ENCODE data around the gene GPLD1. TPM values are rescaled to one million over a fixed set of nuclear protein-coding genes. Genes with fewer than 3 reads are reported as not detected.
"Not testable (repeated sequence)": the region's sequence is repeated elsewhere in the genome, so short reads cannot be mapped to it uniquely, and the experiment has no call there.

GPLD1 gene
- total RNA-seq, 1 experiment from 2014 or later: 1.3 TPM

DNA sequence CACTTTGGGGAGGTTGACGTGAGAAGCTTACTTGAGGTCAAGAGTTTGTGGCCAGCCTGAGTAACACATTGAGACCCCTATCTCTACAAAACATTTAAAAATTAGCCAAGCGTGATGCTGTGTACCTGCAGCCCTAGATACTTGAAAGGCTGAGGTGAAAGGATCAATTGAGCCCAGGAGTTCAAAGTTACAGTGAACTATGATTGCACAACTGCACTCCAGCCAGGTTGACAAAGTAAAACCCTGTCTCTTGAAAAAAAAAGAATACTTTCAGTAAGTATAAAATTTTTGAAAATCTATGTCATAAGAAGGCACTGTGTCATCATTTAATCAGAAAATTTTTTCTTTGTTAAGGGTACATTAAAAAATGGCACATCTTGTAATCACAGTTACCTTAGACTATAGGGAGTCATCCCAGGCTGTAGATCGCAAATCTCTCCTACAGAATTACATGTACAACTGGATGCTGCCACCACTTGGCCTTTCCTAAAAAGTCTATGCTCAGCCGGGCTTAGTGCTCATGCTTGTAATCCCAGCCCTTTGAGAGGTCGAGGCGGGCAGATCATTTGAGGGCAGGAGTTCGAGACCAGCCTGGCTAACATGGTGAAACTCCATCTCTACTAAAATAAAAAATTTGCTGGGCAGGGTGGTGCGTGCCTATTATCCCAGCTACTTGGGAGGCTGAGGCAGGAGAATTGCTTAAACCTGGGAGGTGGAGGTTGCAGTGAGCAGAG is 103.7 kb downstream of the GPLD1 start:
- no peaks in the 10 kb centered on the region for H3K27me3 ChIP-seq (ENCODE audit: low read length)
- ChIA-PET POLR2A (ENCODE audit: unreplicated experiment) (no interaction called here), CTCF (interaction anchor here (0.7 to 1.9 kb wide), 2 partner anchors 49 to 102 kb away, joined by 3 to 6 read pairs; no protein-coding TSS in a partner anchor)
- ATAC-seq (no peak), DNase-seq (no peak)
- no peaks in the 10 kb centered on the region for H4K20me1 ChIP-seq (ENCODE audit: low read length)
- no peak overlapping the region for H3K9ac ChIP-seq (ENCODE audit: low read length)
- H3K9me2 ChIP-seq (replicated peaks; ENCODE audit: low read length): no peaks in the 10 kb centered on the region
- H3K4me1 ChIP-seq (ENCODE audit: insufficient read depth, low read length): peaks cover 18% of the 10 kb centered on the region
- H2AFZ ChIP-seq (ENCODE audit: low read length): no peak overlapping the region
- intact Hi-C loops (cut with micrococcal nuclease): loop anchor here (10.0 kb wide), 1 partner anchor 321 kb away; no protein-coding TSS in a partner anchor
- H3F3A ChIP-seq (ENCODE audit: low read length, unreplicated experiment): no peaks in the 10 kb centered on the region
- BruUV-seq (replicated peaks): no TSS peak
- H3K36me3 ChIP-seq (ENCODE audit: low read depth, low read length): no peaks in the 10 kb centered on the region
- no peak overlapping the region for H3K4me3 ChIP-seq (ENCODE audit: low read length)
- no peak overlapping the region for H3K4me2 ChIP-seq (ENCODE audit: low read length)
- no peaks in the 10 kb centered on the region for H3K79me2 ChIP-seq (ENCODE audit: low read length)
- no peaks in the 10 kb centered on the region for H3K9me3 ChIP-seq (ENCODE audit: low read length)
- TF ChIP-seq, protein P1, sequence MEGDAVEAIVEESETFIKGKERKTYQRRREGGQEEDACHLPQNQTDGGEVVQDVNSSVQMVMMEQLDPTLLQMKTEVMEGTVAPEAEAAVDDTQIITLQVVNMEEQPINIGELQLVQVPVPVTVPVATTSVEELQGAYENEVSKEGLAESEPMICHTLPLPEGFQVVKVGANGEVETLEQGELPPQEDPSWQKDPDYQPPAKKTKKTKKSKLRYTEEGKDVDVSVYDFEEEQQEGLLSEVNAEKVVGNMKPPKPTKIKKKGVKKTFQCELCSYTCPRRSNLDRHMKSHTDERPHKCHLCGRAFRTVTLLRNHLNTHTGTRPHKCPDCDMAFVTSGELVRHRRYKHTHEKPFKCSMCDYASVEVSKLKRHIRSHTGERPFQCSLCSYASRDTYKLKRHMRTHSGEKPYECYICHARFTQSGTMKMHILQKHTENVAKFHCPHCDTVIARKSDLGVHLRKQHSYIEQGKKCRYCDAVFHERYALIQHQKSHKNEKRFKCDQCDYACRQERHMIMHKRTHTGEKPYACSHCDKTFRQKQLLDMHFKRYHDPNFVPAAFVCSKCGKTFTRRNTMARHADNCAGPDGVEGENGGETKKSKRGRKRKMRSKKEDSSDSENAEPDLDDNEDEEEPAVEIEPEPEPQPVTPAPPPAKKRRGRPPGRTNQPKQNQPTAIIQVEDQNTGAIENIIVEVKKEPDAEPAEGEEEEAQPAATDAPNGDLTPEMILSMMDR (conservative IDR thresholded peaks at IDR 0.05; ENCODE audit: low read depth, low read length): no peak
- no peak for TF ChIP-seq EZH2 (IDR thresholded peaks at IDR 0.05; ENCODE audit: low read length, unreplicated experiment)
- TF ChIP-seq EZH2phosphoT487 (IDR thresholded peaks at IDR 0.05; ENCODE audit: borderline replicate concordance, low read length): no peak
- H3K27ac ChIP-seq (ENCODE audit: low read length): no peak overlapping the region

DNA sequence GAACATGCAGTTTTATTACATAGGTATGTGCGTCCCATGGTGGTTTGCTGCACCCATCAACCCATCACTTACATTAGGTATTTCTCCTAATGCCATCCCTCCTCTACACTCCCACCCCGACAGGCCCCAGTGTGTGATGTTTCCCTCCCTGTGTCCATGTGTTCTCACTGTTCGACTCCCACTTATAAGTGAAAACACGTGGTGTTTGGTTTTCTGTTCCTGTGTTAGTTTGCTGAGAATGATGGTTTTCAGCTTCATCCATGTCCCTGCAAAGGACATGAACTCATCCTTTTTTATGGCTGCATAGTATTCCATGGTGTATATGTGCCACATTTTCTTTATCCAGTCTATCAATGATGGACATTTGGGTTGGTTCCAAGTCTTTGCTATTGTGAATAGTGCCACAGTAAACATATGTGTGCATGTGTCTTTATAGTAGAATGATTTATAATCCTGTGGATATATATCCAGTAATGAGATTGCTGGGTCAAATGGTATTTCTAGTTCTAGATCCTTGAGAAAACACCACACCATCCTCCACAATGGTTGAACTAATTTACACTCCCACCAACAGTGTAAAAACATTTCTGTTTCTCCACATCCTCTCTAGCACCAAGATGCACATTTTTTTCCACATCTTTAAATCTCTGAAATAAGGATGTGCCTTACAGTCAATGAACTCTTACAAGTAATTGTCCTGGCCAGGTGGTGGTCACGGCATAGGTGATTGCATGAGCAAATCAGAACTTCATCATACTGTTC is 104.8 kb downstream of the GPLD1 start:
- intact Hi-C loops (cut with micrococcal nuclease): loop anchor here (10.0 kb wide), 1 partner anchor 320 kb away; no protein-coding TSS in a partner anchor

DNA sequence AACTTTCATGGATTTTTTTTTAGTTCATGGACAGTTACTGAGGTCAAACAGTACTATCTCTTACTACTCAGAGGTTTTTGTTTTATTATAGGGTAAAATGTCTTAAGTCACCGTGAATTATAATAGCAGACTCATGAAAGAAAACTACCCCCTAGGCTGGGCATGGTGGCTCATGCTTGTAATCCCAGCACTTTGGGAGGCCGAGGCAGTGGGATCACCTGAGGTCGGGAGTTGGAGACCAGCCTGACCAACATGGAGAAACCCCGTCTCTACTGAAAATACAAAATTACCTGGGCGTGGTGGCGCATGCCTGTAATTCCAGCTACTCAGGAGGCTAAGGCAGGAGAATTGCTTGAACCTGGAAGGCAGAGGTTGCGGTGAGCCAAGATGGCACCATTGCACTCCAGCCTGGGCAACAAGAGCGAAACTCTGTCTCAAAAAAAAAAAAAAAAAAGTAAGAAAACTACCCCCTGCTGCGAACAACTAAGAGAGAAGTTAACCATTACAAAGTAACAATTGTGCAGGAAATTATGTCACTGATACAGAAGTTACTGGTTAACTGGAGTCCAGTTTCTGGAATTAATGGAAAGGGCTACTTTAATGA is 106.4 kb downstream of the GPLD1 start:
- H3K9ac ChIP-seq (ENCODE audit: low read length); H3K4me3 ChIP-seq (ENCODE audit: low read length); DNase-seq; H2AFZ ChIP-seq (ENCODE audit: low read length); H3K9me2 ChIP-seq (replicated peaks; ENCODE audit: low read length); POLR2A ChIA-PET (ENCODE audit: unreplicated experiment); H3F3A ChIP-seq (ENCODE audit: low read length, unreplicated experiment); H3K36me3 ChIP-seq (ENCODE audit: low read depth, low read length); H3K27me3 ChIP-seq (ENCODE audit: low read length); CTCF ChIA-PET; H3K79me2 ChIP-seq (ENCODE audit: low read length); H3K9me3 ChIP-seq (ENCODE audit: low read length); ATAC-seq; H4K20me1 ChIP-seq (ENCODE audit: low read length); BruUV-seq (replicated peaks): not testable (repeated sequence)
- intact Hi-C loops (cut with micrococcal nuclease): loop anchor here (2.0 to 10.0 kb wide), 3 partner anchors 14 to 318 kb away; no protein-coding TSS in a partner anchor
- peaks cover 18% of the 10 kb centered on the region for H3K4me1 ChIP-seq (ENCODE audit: insufficient read depth, low read length)
- peak overlapping the region; percentile 8; the same call in 1 of the 2 replicates for H3K27ac ChIP-seq (ENCODE audit: low read length)
- H3K4me2 ChIP-seq (ENCODE audit: low read length): peak overlapping the region; percentile 64

More for the DNA sequence above, 104.8 kb downstream of the GPLD1 start:
- DNase-seq; H3K36me3 ChIP-seq (ENCODE audit: low read depth, low read length); H3F3A ChIP-seq (ENCODE audit: low read length, unreplicated experiment); H3K4me3 ChIP-seq (ENCODE audit: low read length); H3K9me2 ChIP-seq (replicated peaks; ENCODE audit: low read length); BruUV-seq (replicated peaks); H4K20me1 ChIP-seq (ENCODE audit: low read length); H3K79me2 ChIP-seq (ENCODE audit: low read length); H3K27me3 ChIP-seq (ENCODE audit: low read length); H3K9me3 ChIP-seq (ENCODE audit: low read length); POLR2A ChIA-PET (ENCODE audit: unreplicated experiment); H2AFZ ChIP-seq (ENCODE audit: low read length); ATAC-seq; H3K9ac ChIP-seq (ENCODE audit: low read length); H3K27ac ChIP-seq (ENCODE audit: low read length); H3K4me2 ChIP-seq (ENCODE audit: low read length): not testable (repeated sequence)
- CTCF ChIA-PET: interaction anchor here (1.9 kb wide), 1 partner anchor 101 kb away, joined by 6 read pairs; no protein-coding TSS in a partner anchor
- peaks cover 18% of the 10 kb centered on the region for H3K4me1 ChIP-seq (ENCODE audit: insufficient read depth, low read length)
